Measurements from ENCODE around the gene MET.

Gene MET

DNA sequence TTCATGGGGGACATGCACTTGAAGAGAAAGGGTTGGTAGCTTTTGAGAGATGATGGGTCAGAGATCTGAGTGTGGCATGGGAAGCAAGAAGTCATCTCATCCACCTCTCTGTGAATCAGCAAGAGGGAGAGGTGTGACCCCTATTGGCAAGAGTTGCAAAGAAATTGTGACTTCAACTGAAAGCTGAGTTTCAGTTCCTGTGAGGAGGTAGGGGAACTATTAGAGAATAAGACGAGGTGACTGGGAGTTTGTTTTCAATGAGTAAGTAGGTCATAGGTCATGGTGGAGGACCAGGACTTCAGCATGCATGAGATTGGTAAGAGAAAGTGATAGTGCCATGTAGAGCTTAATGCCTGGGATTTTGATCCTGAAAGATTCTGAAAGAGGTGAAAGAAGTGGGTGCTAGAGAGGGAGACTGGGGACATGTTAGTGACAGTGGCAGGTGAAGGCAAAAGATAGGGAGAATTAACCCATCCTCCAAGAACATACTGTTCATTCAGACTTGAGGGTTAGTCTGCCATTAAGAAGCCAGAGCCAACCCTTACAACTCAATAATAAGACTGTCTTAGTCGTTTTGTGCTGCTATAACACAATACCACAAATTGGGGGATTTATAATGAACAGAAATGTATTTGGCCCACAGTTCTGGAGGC lies 114.9 kb downstream of the MET start:
- no peak for DNase-seq

DNA sequence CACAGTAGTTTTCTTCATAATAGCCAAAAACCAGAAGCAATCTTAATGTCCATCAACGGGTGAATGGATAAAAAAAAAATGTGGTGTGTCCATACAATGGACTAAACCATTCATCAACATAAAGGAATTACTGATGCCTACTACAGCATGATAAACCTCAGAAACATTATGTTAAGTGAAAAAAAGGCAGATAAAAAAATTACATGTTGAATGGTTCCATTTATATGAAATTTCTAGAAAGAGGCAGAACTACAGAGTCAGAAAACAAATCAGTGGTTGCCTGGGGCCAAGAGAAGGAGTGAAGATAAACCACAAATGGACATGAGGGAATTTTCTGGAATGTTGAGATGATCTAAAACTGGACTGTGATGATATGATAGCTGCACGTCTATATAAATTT lies 115.9 kb downstream of the MET start:
- no peak for DNase-seq

GRCh38 chr7:116788572-116789197 lies 116.7 kb downstream of the MET start:
- no peak for DNase-seq

DNA sequence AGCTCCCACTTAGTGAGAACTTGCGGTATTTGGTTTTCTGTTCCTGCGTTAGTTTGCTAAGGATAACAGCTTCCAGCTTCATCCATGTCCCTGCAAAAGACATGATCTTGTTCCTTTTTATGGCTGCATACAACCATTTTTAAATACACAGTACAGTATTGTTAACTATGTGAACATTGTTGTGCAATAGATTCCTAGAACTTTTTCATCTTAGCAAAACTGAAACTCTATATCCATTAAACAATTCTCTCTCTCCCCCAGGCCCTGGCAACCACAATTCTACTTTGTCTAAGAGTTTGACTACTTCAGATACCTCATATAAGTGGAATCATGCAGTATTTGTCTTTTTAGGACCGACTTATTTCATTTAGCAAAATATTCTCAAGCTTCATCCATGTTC lies 118.0 kb downstream of the MET start:
- no peak for DNase-seq

- no peak for DNase-seq
Measured at GRCh38 chr7:116792813-116793212, 120.8 kb downstream of the MET start.

- DNase-seq: no peak
Measured at GRCh38 chr7:116793795-116794340, 121.9 kb downstream of the MET start.

DNA sequence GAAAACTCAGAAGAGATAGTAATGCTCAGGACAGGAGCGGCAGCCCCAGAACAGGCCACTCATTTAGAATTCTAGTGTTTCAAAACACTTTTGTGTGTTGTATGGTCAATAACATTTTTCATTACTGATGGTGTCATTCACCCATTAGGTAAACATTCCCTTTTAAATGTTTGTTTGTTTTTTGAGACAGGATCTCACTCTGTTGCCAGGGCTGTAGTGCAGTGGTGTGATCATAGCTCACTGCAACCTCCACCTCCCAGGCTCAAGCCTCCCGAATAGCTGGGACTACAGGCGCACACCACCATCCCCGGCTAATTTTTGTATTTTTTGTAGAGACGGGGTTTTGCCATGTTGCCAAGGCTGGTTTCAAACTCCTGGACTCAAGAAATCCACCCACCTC lies 124.5 kb downstream of the MET start:
- no peak for DNase-seq

GRCh38 chr7:116797612-116798011 lies 125.6 kb downstream of the MET start:
- DNase-seq: no peak

- no peak for DNase-seq
Measured at GRCh38 chr7:116798232-116798631, 126.2 kb downstream of the MET start.

DNA sequence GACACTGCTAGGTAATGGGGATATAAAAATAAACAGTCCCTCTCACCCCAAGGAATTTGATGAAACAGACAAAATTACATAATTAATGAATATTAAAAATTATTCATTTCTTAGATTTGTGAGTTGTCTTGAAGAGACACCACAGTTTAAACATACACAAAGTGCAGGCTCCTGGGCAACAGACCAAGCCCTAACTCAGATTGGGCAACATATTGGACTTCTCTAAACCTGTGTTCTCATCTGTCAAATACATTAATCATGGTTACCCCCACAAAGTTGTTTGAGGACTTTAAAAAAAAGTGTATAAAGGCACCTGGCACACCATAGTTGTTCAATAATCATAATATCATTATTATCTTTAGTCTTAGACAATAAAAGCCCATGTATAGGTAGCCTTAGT lies 127.9 kb downstream of the MET start:
- DNase-seq: no peak

- DNase-seq: no peak
Measured at GRCh38 chr7:116800594-116800993, 128.6 kb downstream of the MET start.

DNA sequence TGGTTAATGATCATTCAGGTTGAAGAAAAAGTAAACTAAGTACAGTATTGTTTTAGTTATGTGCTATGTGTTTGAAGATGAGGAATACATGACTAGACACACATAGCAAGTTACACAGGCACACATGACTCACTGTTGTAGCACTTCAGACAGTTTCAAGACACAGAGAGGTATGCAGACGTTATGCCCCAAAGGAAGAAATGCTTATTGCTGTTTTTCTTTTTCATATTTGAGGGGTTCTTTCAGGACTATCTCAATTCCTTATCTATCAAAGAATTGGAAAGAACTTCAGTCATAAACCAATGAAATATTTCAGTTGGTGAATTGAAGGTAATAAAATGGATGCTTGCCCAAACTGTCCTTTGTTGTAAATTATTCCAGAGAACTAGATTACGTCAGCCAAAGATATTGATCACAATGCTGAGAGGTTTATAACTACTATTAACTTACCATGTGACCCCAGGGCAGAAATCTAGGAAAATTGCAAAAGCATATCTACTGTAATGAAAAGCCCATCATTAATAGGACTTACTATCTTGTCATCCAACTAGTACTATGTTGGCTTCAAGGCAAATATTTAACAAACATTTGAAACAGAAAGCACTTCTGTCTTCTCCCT lies 129.2 kb downstream of the MET start:
- DNase-seq: no peak

DNA sequence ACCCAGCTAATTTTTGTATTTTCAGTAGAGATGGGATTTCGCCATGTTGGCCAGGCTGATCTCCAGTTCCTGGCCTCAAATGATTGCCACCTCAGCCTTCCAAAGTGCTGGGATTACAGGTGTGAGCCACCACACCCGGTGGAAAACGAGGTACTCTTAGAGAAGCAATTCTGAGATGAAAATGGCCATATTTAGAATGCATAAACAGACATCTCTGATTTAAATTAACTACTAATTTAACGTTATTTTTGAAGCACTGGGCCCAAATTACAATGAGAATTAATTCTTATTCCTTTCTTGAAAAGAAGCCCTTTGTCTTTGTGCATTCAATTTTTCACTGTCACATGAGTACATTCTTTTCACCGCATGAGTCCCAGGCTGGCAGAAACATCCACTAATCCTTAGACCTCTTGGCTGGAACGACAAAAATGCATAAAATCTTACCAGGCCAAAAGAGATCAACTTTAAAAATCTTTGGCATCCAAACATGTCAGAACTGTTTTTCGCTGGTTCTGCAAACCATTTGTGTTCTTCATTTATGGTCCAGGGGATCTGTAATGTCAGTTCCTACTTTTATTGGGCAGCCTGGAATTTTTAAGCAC lies 130.2 kb downstream of the MET start:
- DNase-seq: no peak

- DNase-seq: no peak
Measured at GRCh38 chr7:116802746-116803152, 130.8 kb downstream of the MET start.

- DNase-seq: no peak
Measured at GRCh38 chr7:116804471-116804870, 132.5 kb downstream of the MET start.

DNA sequence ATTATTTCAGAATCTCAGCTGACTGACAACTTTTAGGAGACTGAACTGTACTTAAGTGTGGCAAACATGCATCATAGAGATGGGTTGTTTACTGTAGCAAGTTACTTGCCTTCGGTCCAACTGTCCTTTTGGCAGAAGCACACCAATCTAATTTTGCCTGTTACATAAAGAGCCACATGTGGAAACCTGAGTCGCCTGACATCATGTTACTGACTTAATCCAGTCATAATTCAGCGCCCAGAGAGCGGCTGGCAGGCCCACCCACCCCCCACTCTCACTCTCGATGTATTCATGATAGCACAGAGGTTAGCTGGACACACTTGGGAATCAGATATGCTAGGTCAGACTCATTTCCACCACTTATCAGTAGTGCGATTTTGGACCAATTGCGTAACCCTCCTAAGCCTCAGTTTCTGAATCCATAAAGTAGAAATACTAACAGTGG lies 133.1 kb downstream of the MET start:
- no peak for DNase-seq

DNA sequence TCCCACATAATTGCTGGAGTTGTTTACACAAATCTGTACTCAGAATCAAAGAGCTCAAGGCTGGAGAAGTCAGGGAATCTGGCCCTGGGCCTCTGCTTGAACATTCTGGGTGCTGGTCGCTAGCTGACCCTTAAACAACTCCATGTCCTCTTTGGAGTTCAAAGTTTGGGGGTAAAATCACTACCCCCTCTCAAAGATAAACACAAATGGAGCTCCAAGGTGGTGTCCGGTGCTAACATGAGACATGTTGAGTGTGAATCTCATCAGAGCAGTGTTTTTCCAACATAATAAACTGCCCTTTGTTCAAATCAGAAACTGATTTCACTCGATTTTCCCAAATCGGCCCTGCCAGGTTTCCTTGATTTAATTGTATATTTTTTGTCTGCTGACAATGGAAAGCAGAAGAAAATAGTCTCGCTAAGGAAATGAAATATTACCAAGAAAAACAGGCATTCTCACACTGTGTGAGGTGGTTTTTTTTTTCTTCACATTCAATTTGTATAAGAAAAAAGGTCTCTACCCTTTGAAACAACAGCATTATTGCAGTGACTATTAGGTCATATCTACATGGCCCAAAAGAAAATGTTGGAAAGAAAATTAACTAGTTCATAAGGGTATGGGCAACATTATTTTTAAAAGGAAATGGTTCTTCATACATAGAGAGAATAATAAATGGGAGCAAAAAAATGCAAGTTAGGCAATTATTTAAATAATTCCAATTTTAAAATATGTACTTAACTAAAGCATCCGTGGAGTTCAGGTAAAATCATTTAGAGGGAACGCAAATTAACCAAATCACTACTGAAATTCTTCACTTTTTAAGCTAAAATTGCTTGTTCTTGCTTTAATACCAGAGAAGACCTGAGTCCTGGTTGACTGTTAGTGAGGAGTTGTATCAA lies 134.3 kb downstream of the MET start:
- no peak for DNase-seq

GRCh38 chr7:116807011-116807560 lies 135.1 kb downstream of the MET start:
- no peak for DNase-seq

DNA sequence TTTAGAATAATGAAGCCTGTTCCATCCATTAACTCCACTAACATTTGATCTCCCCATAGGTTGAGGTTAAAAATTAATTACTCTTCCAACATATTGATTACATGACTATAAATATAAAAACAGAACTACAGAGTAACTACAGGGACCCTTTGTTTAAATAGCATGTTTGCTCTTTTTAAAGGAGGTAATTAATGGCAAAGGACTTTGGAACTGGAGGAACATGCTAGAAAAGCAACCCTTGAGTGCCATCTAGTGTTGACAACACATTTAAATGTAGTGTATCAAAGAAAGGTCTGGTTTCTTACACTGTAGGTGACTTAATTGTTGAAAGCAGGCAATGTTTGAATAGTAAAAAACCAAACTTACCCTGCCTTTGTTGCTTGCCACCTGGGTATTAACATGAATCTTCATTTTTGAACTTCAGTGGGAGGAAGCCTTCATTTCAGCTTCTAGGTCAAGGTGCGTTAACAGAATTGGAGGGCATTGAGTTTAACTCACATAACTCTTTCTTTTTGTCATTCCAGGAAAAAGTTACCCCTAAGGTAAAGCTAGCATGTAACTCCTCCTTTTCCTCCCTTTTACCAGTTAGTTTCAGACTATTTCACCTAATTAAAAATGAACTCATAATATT lies 137.8 kb downstream of the MET start:
- peak; percentile 9 for DNase-seq

- no peak for DNase-seq
Measured at GRCh38 chr7:116810267-116811116, 138.5 kb downstream of the MET start.

DNA sequence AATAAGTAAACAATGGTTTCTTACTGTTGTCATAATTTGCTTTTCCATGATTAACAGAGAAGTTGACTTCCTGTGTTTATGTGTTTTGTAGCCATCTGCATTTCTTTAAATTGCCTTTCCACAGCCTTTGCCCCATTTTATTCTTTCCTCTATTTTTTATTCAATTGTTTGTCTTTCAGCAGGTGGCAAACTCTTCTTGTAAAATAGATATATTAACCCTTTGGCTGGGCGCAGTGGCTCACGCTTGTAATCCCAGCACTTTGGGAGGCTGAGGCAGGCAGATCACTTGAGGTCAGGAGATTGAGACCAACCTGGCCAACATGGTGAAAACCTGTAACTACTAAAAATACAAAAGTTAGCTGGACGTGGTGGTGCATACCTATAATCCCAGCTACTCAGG lies 139.8 kb downstream of the MET start:
- DNase-seq: no peak

Measured in central memory CD4-positive, alpha-beta T cell (primary cell).